Upper lobe of left lung (tissue), 4 donors: ENCODE measurements around the gene SOCS7.

Experiments
- CTCF ChIP-seq, 6 experiments: fragments of 450-650 bp in 4 of 6; fragments of 200-600 bp in 2 of 6; sonication (generic) in 2 of 6; IDR thresholded peaks; one replicate each; pipeline ENCODE4 v1.5.1; 2016 to 2019; ENCODE audit warnings: antibody characterized with exemption in 6 of 6
- POLR2A ChIP-seq, 4 donors: fragments of 450-650 bp; IDR thresholded peaks; one replicate each; pipeline ENCODE4 v1.5.1; 2016 to 2017; ENCODE audit warnings: antibody characterized with exemption in 4 of 4, mild to moderate bottlenecking in 2 of 4

- no peak for TF ChIP-seq CTCF (IDR thresholded peaks at IDR 0.05)
- TF ChIP-seq POLR2A (IDR thresholded peaks at IDR 0.05) = no peak
Observed at GRCh38 chr17:38421171-38421841, 69.7 kb downstream of the SOCS7 start.
